ENCODE measurements around the gene HOXB1.

HOXB1 gene

GRCh38 chr17:48576479-48577309 is 45.9 kb upstream of the HOXB1 start:
- TF ChIP-seq, protein P1, sequence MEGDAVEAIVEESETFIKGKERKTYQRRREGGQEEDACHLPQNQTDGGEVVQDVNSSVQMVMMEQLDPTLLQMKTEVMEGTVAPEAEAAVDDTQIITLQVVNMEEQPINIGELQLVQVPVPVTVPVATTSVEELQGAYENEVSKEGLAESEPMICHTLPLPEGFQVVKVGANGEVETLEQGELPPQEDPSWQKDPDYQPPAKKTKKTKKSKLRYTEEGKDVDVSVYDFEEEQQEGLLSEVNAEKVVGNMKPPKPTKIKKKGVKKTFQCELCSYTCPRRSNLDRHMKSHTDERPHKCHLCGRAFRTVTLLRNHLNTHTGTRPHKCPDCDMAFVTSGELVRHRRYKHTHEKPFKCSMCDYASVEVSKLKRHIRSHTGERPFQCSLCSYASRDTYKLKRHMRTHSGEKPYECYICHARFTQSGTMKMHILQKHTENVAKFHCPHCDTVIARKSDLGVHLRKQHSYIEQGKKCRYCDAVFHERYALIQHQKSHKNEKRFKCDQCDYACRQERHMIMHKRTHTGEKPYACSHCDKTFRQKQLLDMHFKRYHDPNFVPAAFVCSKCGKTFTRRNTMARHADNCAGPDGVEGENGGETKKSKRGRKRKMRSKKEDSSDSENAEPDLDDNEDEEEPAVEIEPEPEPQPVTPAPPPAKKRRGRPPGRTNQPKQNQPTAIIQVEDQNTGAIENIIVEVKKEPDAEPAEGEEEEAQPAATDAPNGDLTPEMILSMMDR (IDR thresholded peaks at IDR 0.05; ENCODE audit: insufficient read depth, missing control alignments): no peak
- no peak for FAIRE-seq
- no peak for DNase-seq (ENCODE audit: insufficient read length, low spot score)

- TF ChIP-seq, protein P1 (IDR thresholded peaks at IDR 0.05; ENCODE audit: insufficient read depth, missing control alignments): no peak
- FAIRE-seq (no peak), DNase-seq (ENCODE audit: insufficient read length, low spot score) (no peak)
Measured at GRCh38 chr17:48575673-48576478, 45.1 kb upstream of the HOXB1 start.

DNA sequence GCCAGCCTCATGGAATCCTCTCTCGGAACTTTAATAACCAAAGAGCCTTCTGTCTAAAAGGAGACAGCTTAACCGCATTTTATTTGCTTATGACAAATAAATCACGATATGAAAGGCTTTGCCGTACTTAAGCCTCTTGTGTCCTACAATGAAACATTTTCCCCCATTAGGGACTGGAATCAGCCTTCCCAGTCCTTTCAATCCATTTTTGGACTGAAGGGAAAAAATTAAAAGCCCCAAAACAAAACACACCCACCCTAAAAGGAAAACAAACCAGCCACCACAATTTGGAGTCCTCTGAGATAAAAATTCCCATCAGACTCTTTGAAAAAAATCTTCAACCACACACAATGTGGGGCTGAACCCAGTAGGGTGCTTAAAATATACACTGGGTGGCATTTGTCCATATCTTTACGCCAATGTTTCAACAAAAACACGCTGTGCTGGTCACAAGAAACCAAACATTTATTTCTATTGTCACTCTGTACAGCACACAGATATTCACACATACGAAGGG is 44.3 kb upstream of the HOXB1 start:
- no peak for FAIRE-seq
- TF ChIP-seq, protein P1 (IDR thresholded peaks at IDR 0.05; ENCODE audit: insufficient read depth, missing control alignments): no peak
- no peak for DNase-seq (ENCODE audit: insufficient read length, low spot score)

GRCh38 chr17:48574505-48575065 is 43.8 kb upstream of the HOXB1 start:
- TF ChIP-seq, protein P1 (IDR thresholded peaks at IDR 0.05; ENCODE audit: insufficient read depth, missing control alignments): no peak
- no peak for DNase-seq (ENCODE audit: insufficient read length, low spot score)
- no peak for FAIRE-seq

DNA sequence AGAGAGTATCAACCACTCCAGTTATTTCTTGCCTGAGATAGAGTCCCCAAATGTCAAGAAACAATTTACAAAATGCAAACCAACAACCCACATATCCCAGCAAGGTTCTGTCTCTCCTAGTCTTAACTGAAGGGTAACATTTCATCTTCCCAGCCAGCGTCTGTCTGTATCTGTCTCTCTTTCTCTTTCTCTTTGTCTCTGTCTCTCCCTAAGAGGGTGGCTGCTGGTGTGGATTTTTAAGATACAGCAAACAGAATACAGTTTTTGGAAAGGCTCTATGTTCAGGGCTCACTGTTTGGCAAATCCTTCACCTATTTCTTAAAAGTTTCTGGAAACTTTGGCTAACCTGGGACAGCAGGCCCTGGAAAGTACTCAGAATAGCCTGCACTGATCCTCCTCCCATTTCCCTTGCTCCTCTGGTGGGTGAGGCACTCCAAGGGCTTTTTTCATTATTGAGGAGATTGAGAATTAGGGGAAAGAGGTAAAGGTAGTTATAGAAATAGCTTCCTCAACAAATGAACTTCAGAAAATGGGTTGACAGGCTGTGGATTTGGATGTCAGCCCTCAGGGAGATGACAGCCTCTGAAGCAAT is 41.1 kb upstream of the HOXB1 start:
- DNase-seq (ENCODE audit: insufficient read length, low spot score) (no peak), FAIRE-seq (no peak)
- TF ChIP-seq, protein P1 (IDR thresholded peaks at IDR 0.05; ENCODE audit: insufficient read depth, missing control alignments): no peak

DNA sequence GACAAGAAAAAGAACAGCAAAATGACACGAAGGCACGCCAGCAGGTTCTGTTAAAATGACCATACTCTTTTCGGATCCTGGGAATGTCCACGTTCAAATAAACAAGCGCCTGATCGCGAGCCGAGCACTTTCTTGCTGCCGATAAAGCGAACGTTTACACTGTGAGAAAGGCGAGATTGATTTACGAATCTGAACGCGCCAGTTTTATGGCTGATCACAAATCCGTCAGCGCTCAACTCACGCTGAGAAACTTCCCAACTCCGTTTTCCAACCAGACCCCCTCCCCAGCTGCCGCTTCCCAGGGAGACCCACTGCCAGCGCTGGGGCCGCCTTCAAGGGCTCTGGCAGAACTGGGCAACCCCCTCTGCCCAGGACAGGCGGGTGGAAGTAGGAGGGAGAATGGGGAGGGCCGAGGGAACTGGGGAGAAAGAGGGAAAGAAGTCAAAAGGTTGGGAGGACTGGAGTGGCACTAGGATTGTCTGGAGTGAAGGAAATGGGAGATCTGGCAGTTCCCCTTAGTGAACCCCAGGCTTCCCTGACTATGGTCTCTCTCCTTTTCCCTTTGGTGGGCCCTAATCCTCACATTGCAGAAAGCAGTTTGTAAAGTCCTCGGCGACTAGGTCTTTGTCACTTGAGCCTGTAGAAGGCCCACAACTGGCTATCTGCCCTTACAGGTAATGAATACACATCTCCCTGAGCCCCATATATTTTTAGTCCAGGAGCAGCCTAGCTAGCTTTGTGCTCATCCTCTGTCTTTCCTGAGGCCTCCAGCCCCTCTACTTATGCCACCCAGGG is 40.4 kb upstream of the HOXB1 start:
- TF ChIP-seq, protein P1 (IDR thresholded peaks at IDR 0.05; ENCODE audit: insufficient read depth, missing control alignments): no peak

More for the DNA sequence above, 40.4 kb upstream of the HOXB1 start:
- DNase-seq (ENCODE audit: insufficient read length, low spot score) (no peak), FAIRE-seq (no peak)
